Psoas muscle (tissue), 8 donors: ENCODE data around the gene ZBTB7B. TPM values are rescaled to one million over a fixed set of nuclear protein-coding genes. Genes with fewer than 3 reads are reported as not detected.
"Not testable (repeated sequence)": the region's sequence is repeated elsewhere in the genome, so short reads cannot be mapped to it uniquely, and the experiment has no call there.

Experiments used
- ATAC-seq, 4 donors: fragments of 200-7000 bp; cut with Tn5 transposase; one replicate each; pipeline ENCODE4 v1.9.1; 2020; ENCODE audit warnings: moderate library complexity in 3 of 4, mild to moderate bottlenecking in 2 of 4
- DNase-seq, 2 donors: peaks; one replicate each; pipeline ENCODE4 v3.0.0-alpha.2; 2020
- H3K27ac ChIP-seq: fragments of 200-600 bp; one replicate; pipeline ENCODE4 v1.8.0; 2022
- H3K27me3 ChIP-seq, 3 donors: fragments of 200-600 bp in 1 of 3; one replicate each; pipeline versions ENCODE4 v1.6.1 to v1.8.0; 2013 to 2022; ENCODE audit warnings: low read length in 2 of 3, mild to moderate bottlenecking in 2 of 3, moderate library complexity in 1 of 3; ENCODE audit not compliant: insufficient read depth in 3 of 3
- H3K36me3 ChIP-seq, 2 donors: fragments of 200-600 bp in 1 of 2; one replicate each; pipeline versions ENCODE4 v1.6.1 to v1.8.0; 2013 to 2022; ENCODE audit warnings: low read depth in 1 of 2, mild to moderate bottlenecking in 1 of 2, moderate library complexity in 1 of 2; ENCODE audit not compliant: insufficient read depth in 1 of 2
- H3K4me1 ChIP-seq: fragments of 200-600 bp; one replicate; pipeline ENCODE4 v1.8.0; 2022
- H3K4me3 ChIP-seq: fragments of 200-600 bp; one replicate; pipeline ENCODE4 v1.8.0; 2022; ENCODE audit warnings: mild to moderate bottlenecking
- H3K9me3 ChIP-seq: fragments of 200-600 bp; one replicate; pipeline ENCODE4 v1.8.0; 2022
- CTCF ChIP-seq: fragments of 200-600 bp; IDR thresholded peaks from one replicate; pipeline ENCODE4 v1.8.0; 2022; ENCODE audit warnings: antibody characterized with exemption
- WGBS, 3 donors: extraction: QIAGEN DNeasy Blood & Tissue Kit; methylation state at CpG; one replicate each; pipeline versions ENCODE4 v1.1.6 to v1.1.7; 2013; 5-methylcytosine and 5-hydroxymethylcytosine counted together
- intact Hi-C, 2 donors: fragments of 100-400 bp; cut with DNase I; formaldehyde crosslinking; loops; one replicate each; pipeline versions ENCODE4 v1.11.0 to v1.14.2; 2022
- polyA plus RNA-seq, 3 donors: library from polyadenylated mRNA; stranded (reverse); fragments of 200-250 nt; gene quantifications; one replicate each; pipeline ENCODE4 v1.2.3, GENCODE V29; 2013
- total RNA-seq, 4 donors: library from RNA; stranded (reverse); fragmentation: NEBNext Ultra II Directional in 2 of 4; extraction: Animal tissue kit (Norgen Biotek cat#: 25700) in 2 of 4; gene quantifications; one replicate each; pipeline versions ENCODE4 v1.2.1 to v1.2.4, GENCODE V29; 2021 to 2023
- donor health status: healthy with polysubstance abuse.
- donor health status: DM: no; HTN: no; CAD: no; lungs with moderate emphysema.
- donor health status: Bipolar disorder and iron deficiency.
- donor health status: healthy.
- donor health status: DM: yes; HTN: yes; CAD: no.
- donor health status: DM: no; HTN: no; CAD: no.
- donor health status: DM: no; HTN: no; CAD: no.
- donor health status: DM: yes; HTN: yes; CAD: no.

ZBTB7B gene
- total and polyA plus RNA-seq, 7 donors = 20.2 to 97.9 (median 55.5) TPM

- 64 to 77% (median 67%) methylated on average over 1 of the region's 1 CpG for WGBS, 3 donors
- intact Hi-C loops = no loop called here
- peaks cover 0 to 19% of the 10 kb centered on the region in 2 donors for H3K36me3 ChIP-seq
- H3K4me3 ChIP-seq = no peak overlapping the region
- ATAC-seq (no peak), DNase-seq (no peak)
- peaks cover 7% of the 10 kb centered on the region for H3K4me1 ChIP-seq
- H3K27me3 ChIP-seq = no peaks in the 10 kb centered on the region
- no peaks in the 10 kb centered on the region for H3K9me3 ChIP-seq
- H3K27ac ChIP-seq = no peak overlapping the region
- TF ChIP-seq CTCF = no peak
These were observed 8.4 kb upstream of the ZBTB7B start for GRCh38 chr1:154994269-154994587.

GRCh38 chr1:154994591-154994990 lies 8.0 kb upstream of the ZBTB7B start:
- no peak for TF ChIP-seq CTCF
- no peaks in the 10 kb centered on the region for H3K27me3 ChIP-seq
- no peak overlapping the region for H3K4me3 ChIP-seq
- 51 to 69% (median 57%) methylated on average over 3 of the region's 3 CpGs for WGBS, 3 donors
- H3K27ac ChIP-seq = no peak overlapping the region
- H3K36me3 ChIP-seq = peaks cover 0 to 19% of the 10 kb centered on the region in 2 donors
- DNase-seq = no peak
- H3K4me1 ChIP-seq = peaks cover 9% of the 10 kb centered on the region
- intact Hi-C loops = no loop called here
- no peak for ATAC-seq
- no peaks in the 10 kb centered on the region for H3K9me3 ChIP-seq

- Histone ChIP-seq H3K36me3 (peaks cover 0 to 13% of the 10 kb centered on the region in 2 donors), H3K4me1 (peaks cover 15% of the 10 kb centered on the region)
- 37 to 63% (median 42%) methylated on average over 10 to 13 of the region's 13 CpGs for WGBS, 3 donors
- H3K9me3 ChIP-seq, H3K27me3 ChIP-seq, H3K27ac ChIP-seq, intact Hi-C loops, H3K4me3 ChIP-seq: not testable (repeated sequence)
- TF ChIP-seq CTCF = peak; percentile 39
- DNase-seq (peak in 1 of 2 donors; percentile 69), ATAC-seq (peak in 2 of 4 donors; percentile 13 to 17)
These were observed 7.2 kb upstream of the ZBTB7B start for GRCh38 chr1:154995301-154995983.

GRCh38 chr1:154996966-154997701 lies 5.5 kb upstream of the ZBTB7B start:
- no peak overlapping the region for H3K4me3 ChIP-seq
- no peak overlapping the region for H3K27ac ChIP-seq
- 74 to 82% (median 74%) methylated on average over 15 of the region's 15 CpGs for WGBS, 3 donors
- no peaks in the 10 kb centered on the region for H3K36me3 ChIP-seq
- H3K4me1 ChIP-seq = peaks cover 15% of the 10 kb centered on the region
- no peaks in the 10 kb centered on the region for H3K27me3 ChIP-seq
- DNase-seq = peak in 1 of 2 donors; percentile 39
- H3K9me3 ChIP-seq = no peaks in the 10 kb centered on the region
- intact Hi-C loops = no loop called here
- no peak for TF ChIP-seq CTCF
- ATAC-seq = no peak
